A549 (cell line): ENCODE results near the gene TM7SF2. TPM values are rescaled to one million over a fixed set of nuclear protein-coding genes. Genes with fewer than 3 reads are reported as not detected.

ENCODE experiments used
- ATAC-seq, 2 experiments: fragments of 200-7000 bp in 1 of 2; fragments of >200 bp in 1 of 2; cut with Nextera tagmentation in 1 of 2; cut with Tn5 transposase in 1 of 2; 3 replicates each; pipeline versions ENCODE4 v1.8.0 to v1.9.1; 2018 to 2020; ENCODE audit warnings: mild to moderate bottlenecking in 1 of 2, moderate library complexity in 1 of 2
- CTCF ChIA-PET: fragments of 300-600 bp; sonication (Branson Sonifier 250); formaldehyde crosslinking; extraction: SDS; loops from one replicate; lab custom pipeline; 2021; ENCODE audit warnings: antibody characterized with exemption, inconsistent platforms; lab: Yijun Ruan, JAX
- POLR2A ChIA-PET: fragments of 350-600 bp; formaldehyde crosslinking; extraction: SDS; loops from one replicate; lab custom pipeline; 2021; ENCODE audit warnings: antibody characterized with exemption, inconsistent platforms; lab: Yijun Ruan, JAX
- DNase-seq, 2 experiments: peaks; one replicate each; pipeline versions ENCODE4 v3.0.0 to v3.0.0-alpha.2; 2011 to 2016; ENCODE audit warnings: low read depth in 1 of 2, low spot score in 1 of 2
- FAIRE-seq: peaks from 2 replicates; lab custom pipeline; 2011; peaks lifted over from hg19 to GRCh38; lab: Jason Lieb, UNC
- H3K27ac ChIP-seq, 2 experiments: fragments of >200 bp; sonication (Bioruptor Twin); formaldehyde crosslinking; 3 replicates each; pipeline ENCODE4 v1.5.1; 2016 to 2017
- H3K4me1 ChIP-seq: fragments of >200 bp; sonication (Bioruptor Twin); formaldehyde crosslinking; 3 replicates; pipeline ENCODE4 v1.6.1; 2016
- H3K4me2 ChIP-seq: fragments of >200 bp; sonication (Bioruptor Twin); formaldehyde crosslinking; 3 replicates; pipeline ENCODE4 v1.6.1; 2016
- H3K4me3 ChIP-seq: fragments of >200 bp; sonication (Bioruptor Twin); formaldehyde crosslinking; 3 replicates; pipeline ENCODE4 v1.5.1; 2016
- H3K9me3 ChIP-seq: fragments of >200 bp; sonication (Bioruptor Twin); formaldehyde crosslinking; 3 replicates; pipeline ENCODE4 v1.6.1; 2016
- CBX8 ChIP-seq: fragments of 200-600 bp; sonication (generic); IDR thresholded peaks from 2 replicates; pipeline ENCODE4 v1.6.1; 2016
- CHD4 ChIP-seq: fragments of 200-600 bp; sonication (generic); IDR thresholded peaks from 2 replicates; pipeline ENCODE4 v1.6.1; 2016; ENCODE audit warnings: antibody characterized with exemption, mild to moderate bottlenecking, borderline replicate concordance
- CTCF ChIP-seq: fragments of >200 bp; sonication (Bioruptor Twin); formaldehyde crosslinking; IDR thresholded peaks from 3 replicates; pipeline ENCODE4 v1.5.1; 2016
- EHF ChIP-seq: fragments of 250-450 bp; sonication (Bioruptor Pico); IDR thresholded peaks from 2 replicates; pipeline ENCODE4 v1.5.0; 2020; ENCODE audit warnings: mild to moderate bottlenecking
- EP300 ChIP-seq, 2 experiments: fragments of >200 bp; sonication (Bioruptor Twin); formaldehyde crosslinking; IDR thresholded peaks; 2 replicates in 1 of 2; 3 replicates in 1 of 2; pipeline ENCODE4 v1.6.1; 2016 to 2017
- FOSL2 ChIP-seq, 2 experiments: fragments of 450-650 bp in 1 of 2; fragments of >200 bp in 1 of 2; sonication (Bioruptor Twin) in 1 of 2; formaldehyde crosslinking; IDR thresholded peaks; 2 replicates each; pipeline versions ENCODE4 v1.5.0 to v1.6.1; 2016 to 2020; ENCODE audit warnings: mild to moderate bottlenecking in 1 of 2, moderate library complexity in 1 of 2
- GATA3 ChIP-seq: IDR thresholded peaks from 2 replicates; pipeline ENCODE4 v1.6.1; 2012; ENCODE audit warnings: borderline replicate concordance
- HDAC2 ChIP-seq: fragments of 200-600 bp; sonication (generic); IDR thresholded peaks from 2 replicates; pipeline ENCODE4 v1.6.1; 2016
- HMGXB4 ChIP-seq: fragments of 250-450 bp; sonication (Bioruptor Pico); IDR thresholded peaks from 2 replicates; pipeline ENCODE4 v1.5.0; 2021; ENCODE audit warnings: mild to moderate bottlenecking, moderate library complexity, borderline replicate concordance
- JUN ChIP-seq, 2 experiments: fragments of >200 bp; sonication (Bioruptor Twin); formaldehyde crosslinking; IDR thresholded peaks; 2 replicates in 1 of 2; 3 replicates in 1 of 2; pipeline ENCODE4 v1.6.1; 2016 to 2017
- JUNB ChIP-seq: fragments of >200 bp; sonication (Bioruptor Twin); formaldehyde crosslinking; IDR thresholded peaks from 2 replicates; pipeline ENCODE4 v1.6.1; 2016
- KDM5A ChIP-seq: fragments of 200-600 bp; sonication (generic); IDR thresholded peaks from 2 replicates; pipeline ENCODE4 v1.6.1; 2016; ENCODE audit warnings: antibody characterized with exemption, mild to moderate bottlenecking
- MAZ ChIP-seq: fragments of 150-350 bp; IDR thresholded peaks from 2 replicates; pipeline ENCODE4 v1.6.1; 2014; ENCODE audit warnings: antibody characterized with exemption, low read depth, low read length, borderline replicate concordance
- MYC ChIP-seq: IDR thresholded peaks from 2 replicates; pipeline ENCODE4 v1.6.1; 2012; ENCODE audit warnings: mild to moderate bottlenecking, inconsistent platforms, low read length, improper control_type of control experiment, borderline replicate concordance
- NR3C1 ChIP-seq: fragments of >200 bp; sonication (Bioruptor Twin); formaldehyde crosslinking; IDR thresholded peaks from 3 replicates; pipeline ENCODE4 v1.6.1; 2017
- POLR2A ChIP-seq: IDR thresholded peaks from 2 replicates; pipeline ENCODE4 v1.6.1; 2012; ENCODE audit warnings: mild to moderate bottlenecking, low read length
- RCOR1 ChIP-seq: fragments of 150-350 bp; IDR thresholded peaks from 2 replicates; pipeline ENCODE4 v1.6.1; 2014; ENCODE audit warnings: antibody characterized with exemption, low read length, low read depth
- RFX5 ChIP-seq: fragments of 450-650 bp; IDR thresholded peaks from 2 replicates; pipeline ENCODE4 v1.7.1; 2014; ENCODE audit warnings: antibody characterized with exemption, mild to moderate bottlenecking, moderate library complexity
- RNF2 ChIP-seq: fragments of 200-600 bp; sonication (generic); IDR thresholded peaks from 2 replicates; pipeline ENCODE4 v1.6.1; 2016; ENCODE audit warnings: low read depth, mild to moderate bottlenecking, antibody characterized with exemption, moderate library complexity, borderline replicate concordance
- SMC3 ChIP-seq: fragments of >200 bp; sonication (Bioruptor Twin); formaldehyde crosslinking; IDR thresholded peaks from 3 replicates; pipeline ENCODE4 v1.6.1; 2018; ENCODE audit warnings: inconsistent platforms
- TP53 ChIP-seq: fragments of 250-450 bp; sonication (Bioruptor Pico); IDR thresholded peaks from 2 replicates; pipeline ENCODE4 v1.5.0; 2021; ENCODE audit warnings: mild to moderate bottlenecking, moderate library complexity
- ZNF302 ChIP-seq: fragments of 250-450 bp; sonication (Bioruptor Pico); IDR thresholded peaks from 2 replicates; pipeline ENCODE4 v1.9.0; 2021; ENCODE audit warnings: inconsistent platforms, mild to moderate bottlenecking, moderate library complexity
- ZSCAN20 ChIP-seq: fragments of 250-450 bp; sonication (Bioruptor Pico); IDR thresholded peaks from 2 replicates; pipeline ENCODE4 v1.8.0; 2022; ENCODE audit warnings: mild to moderate bottlenecking, moderate library complexity
- WGBS: methylation state at CpG from one replicate; pipeline ENCODE4 v1.1.6; 2017; ENCODE audit errors: missing lambda C conversion rate; 5-methylcytosine and 5-hydroxymethylcytosine counted together
- polyA plus RNA-seq, 4 experiments: library from polyadenylated mRNA; depleted of rRNA in 3 of 4; stranded (reverse); fragments of >200 nt; fragmentation: RNase III in 1 of 4; extraction: RNeasy Plus Mini Kit Qiagen cat#74134 plus additional on column Dnase treatment in 1 of 4; gene quantifications; 2 replicates in 3 of 4; 3 replicates in 1 of 4; pipeline ENCODE4 v1.2.3, GENCODE V29; 2011 to 2017
- TF ChIP-seq, protein P1 (sequence below): IDR thresholded peaks from 2 replicates; pipeline ENCODE4 v1.6.1; 2012; ENCODE audit warnings: low read depth, borderline replicate concordance
- TF ChIP-seq, protein P2 (sequence below): fragments of 200-600 bp; sonication (generic); IDR thresholded peaks from 2 replicates; pipeline ENCODE4 v1.6.1; 2016; ENCODE audit warnings: antibody characterized with exemption, mild to moderate bottlenecking, moderate library complexity

The TM7SF2 gene
- polyA plus RNA-seq, 2 of the 4 experiments (the other 2 are of a cell fraction) = 8.2 TPM

- FAIRE-seq = no peak
- no peak for TF ChIP-seq HDAC2
- TF ChIP-seq, protein P1, sequence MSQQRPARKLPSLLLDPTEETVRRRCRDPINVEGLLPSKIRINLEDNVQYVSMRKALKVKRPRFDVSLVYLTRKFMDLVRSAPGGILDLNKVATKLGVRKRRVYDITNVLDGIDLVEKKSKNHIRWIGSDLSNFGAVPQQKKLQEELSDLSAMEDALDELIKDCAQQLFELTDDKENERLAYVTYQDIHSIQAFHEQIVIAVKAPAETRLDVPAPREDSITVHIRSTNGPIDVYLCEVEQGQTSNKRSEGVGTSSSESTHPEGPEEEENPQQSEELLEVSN = no peak
- TF ChIP-seq ZNF302 (CRISPR knock-in tag) = no peak
- TF ChIP-seq, all 56 proteins: peak for 0
- ChIA-PET POLR2A (interaction anchor here (0.5 kb wide), 1 partner anchor 50 kb away, joined by 3 read pairs; no protein-coding TSS in a partner anchor), CTCF (interaction anchor here (0.6 to 2.2 kb wide), 6 partner anchors 9 to 730 kb away, joined by 3 to 6 read pairs (median 3); partner anchors contain the start of genes ARL2 and ZNHIT2)
- Histone ChIP-seq H3K4me3 (no peak overlapping the region), H3K4me2 (no peak overlapping the region), H3K27ac (no peak overlapping the region), H3K9me3 (no peaks in the 10 kb centered on the region), H3K4me1 (peaks cover under 1% of the 10 kb centered on the region; the same call in 1 of the 3 replicates)
- 38% methylated on average over 1 of the region's 1 CpG for WGBS
- ATAC-seq (peak; percentile 7 to 10; a peak in 2 of 6 replicates), DNase-seq (no peak)
Measured at GRCh38 chr11:65072631-65072966, 39.1 kb upstream of the TM7SF2 start.

GRCh38 chr11:65077451-65077850, 34.2 kb upstream of the TM7SF2 start:
- peak in 1 of 2 experiments; percentile 52 for DNase-seq
- no peak for FAIRE-seq

DNA sequence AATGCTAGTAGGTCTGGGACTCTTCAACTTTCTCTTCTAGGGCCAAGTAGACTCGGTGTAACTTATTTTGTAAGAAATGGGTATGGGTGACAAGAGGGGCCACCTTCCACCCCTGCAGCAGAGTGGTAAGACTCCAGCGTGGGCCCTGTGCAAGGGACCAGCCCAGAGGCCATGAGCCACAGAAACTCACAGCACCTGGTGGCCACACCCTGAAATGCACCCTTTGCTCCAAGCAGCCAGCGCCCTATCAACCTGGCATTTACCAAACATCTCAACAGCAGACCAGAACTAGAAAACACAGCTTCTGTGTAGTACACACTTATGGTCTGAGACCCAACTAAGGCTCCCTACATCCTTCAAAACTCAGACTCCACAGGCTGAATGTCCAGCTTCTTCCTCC, 33.5 kb upstream of the TM7SF2 start:
- Histone ChIP-seq H3K9me3 (no peaks in the 10 kb centered on the region), H3K4me3 (no peak overlapping the region), H3K4me2 (0 out of 3 replicates have a peak overlapping the region, but pooled peaks have one; percentile 11), H3K4me1 (peaks cover 29% of the 10 kb centered on the region), H3K27ac (peak overlapping the region in 1 of 2 experiments; percentile 22; a peak in 1 of 6 replicates)
- CTCF ChIA-PET = interaction anchor here (0.5 to 5.5 kb wide), 23 partner anchors 8 to 1862 kb away, joined by 3 to 35 read pairs (median 4); partner anchors contain the start of genes ARL2, NAALADL1 and PPP2R5B
- peak; percentile 91 to 92 for ATAC-seq
- peak; percentile 69 to 77 for DNase-seq
- POLR2A ChIA-PET = no interaction called here
- WGBS = 52% methylated on average over 3 of the region's 3 CpGs
- no peak for FAIRE-seq
- TF ChIP-seq MAZ = no peak
- no peak for TF ChIP-seq GATA3
- no peak for TF ChIP-seq ZSCAN20 (CRISPR knock-in tag)
- TF ChIP-seq FOSL2 (IDR thresholded peaks at IDR 0.05) = no peak
- TF ChIP-seq FOSL2 (CRISPR knock-in tag; IDR thresholded peaks at IDR 0.05) = no peak
- 0 out of 2 replicates have a peak, but pooled peaks have one; percentile 49 for TF ChIP-seq MYC
- no peak for TF ChIP-seq JUN (IDR thresholded peaks at IDR 0.05)
- no peak for TF ChIP-seq NR3C1
- TF ChIP-seq EHF (CRISPR knock-in tag) = no peak
- TF ChIP-seq RCOR1 = no peak
- no peak for TF ChIP-seq CHD4
- TF ChIP-seq SMC3 = peak; percentile 55
- TF ChIP-seq RNF2 = no peak
- no peak for TF ChIP-seq RFX5
- TF ChIP-seq EP300 (IDR thresholded peaks at IDR 0.05) = no peak
- TF ChIP-seq TP53 (CRISPR knock-in tag) = no peak
- TF ChIP-seq, protein P2, sequence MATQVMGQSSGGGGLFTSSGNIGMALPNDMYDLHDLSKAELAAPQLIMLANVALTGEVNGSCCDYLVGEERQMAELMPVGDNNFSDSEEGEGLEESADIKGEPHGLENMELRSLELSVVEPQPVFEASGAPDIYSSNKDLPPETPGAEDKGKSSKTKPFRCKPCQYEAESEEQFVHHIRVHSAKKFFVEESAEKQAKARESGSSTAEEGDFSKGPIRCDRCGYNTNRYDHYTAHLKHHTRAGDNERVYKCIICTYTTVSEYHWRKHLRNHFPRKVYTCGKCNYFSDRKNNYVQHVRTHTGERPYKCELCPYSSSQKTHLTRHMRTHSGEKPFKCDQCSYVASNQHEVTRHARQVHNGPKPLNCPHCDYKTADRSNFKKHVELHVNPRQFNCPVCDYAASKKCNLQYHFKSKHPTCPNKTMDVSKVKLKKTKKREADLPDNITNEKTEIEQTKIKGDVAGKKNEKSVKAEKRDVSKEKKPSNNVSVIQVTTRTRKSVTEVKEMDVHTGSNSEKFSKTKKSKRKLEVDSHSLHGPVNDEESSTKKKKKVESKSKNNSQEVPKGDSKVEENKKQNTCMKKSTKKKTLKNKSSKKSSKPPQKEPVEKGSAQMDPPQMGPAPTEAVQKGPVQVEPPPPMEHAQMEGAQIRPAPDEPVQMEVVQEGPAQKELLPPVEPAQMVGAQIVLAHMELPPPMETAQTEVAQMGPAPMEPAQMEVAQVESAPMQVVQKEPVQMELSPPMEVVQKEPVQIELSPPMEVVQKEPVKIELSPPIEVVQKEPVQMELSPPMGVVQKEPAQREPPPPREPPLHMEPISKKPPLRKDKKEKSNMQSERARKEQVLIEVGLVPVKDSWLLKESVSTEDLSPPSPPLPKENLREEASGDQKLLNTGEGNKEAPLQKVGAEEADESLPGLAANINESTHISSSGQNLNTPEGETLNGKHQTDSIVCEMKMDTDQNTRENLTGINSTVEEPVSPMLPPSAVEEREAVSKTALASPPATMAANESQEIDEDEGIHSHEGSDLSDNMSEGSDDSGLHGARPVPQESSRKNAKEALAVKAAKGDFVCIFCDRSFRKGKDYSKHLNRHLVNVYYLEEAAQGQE = no peak
- TF ChIP-seq HMGXB4 (CRISPR knock-in tag) = no peak
- no peak for TF ChIP-seq POLR2A

More at GRCh38 chr11:65077451-65077850, 34.2 kb upstream of the TM7SF2 start:
- H3K27ac ChIP-seq = no peak overlapping the region
- CTCF ChIA-PET = interaction anchor here (0.7 to 5.5 kb wide), 13 partner anchors 9 to 230 kb away, joined by 3 to 35 read pairs (median 4); partner anchors contain the start of gene ARL2
- TF ChIP-seq CTCF = no peak
- TF ChIP-seq KDM5A = no peak
- no peak for TF ChIP-seq JUNB
- TF ChIP-seq CBX8 = no peak
- no peak for TF ChIP-seq SMC3
- H3K4me1 ChIP-seq = peaks cover 22% of the 10 kb centered on the region
- POLR2A ChIA-PET = no interaction called here
- no peaks in the 10 kb centered on the region for H3K9me3 ChIP-seq
- no peak overlapping the region for H3K4me2 ChIP-seq
- no peak overlapping the region for H3K4me3 ChIP-seq
- WGBS = 70% methylated on average over 4 of the region's 4 CpGs
- peak; percentile 37 to 48; a peak in 5 of 6 replicates for ATAC-seq
